K562 (cell line): ENCODE results near the gene FUCA1. TPM values are rescaled to one million over a fixed set of nuclear protein-coding genes. Genes with fewer than 3 reads are reported as not detected.

Experiments used
- ATAC-seq: fragments of 200-7000 bp; cut with Tn5 transposase; 3 replicates; pipeline ENCODE4 v1.9.1; 2020; ENCODE audit warnings: moderate library complexity
- BruUV-seq: library from RNA; stranded (reverse); fragments of 400-500 nt; replicated peaks from 2 replicates; lab custom pipeline; 2021; lab: Mats Ljungman, UMichigan
- CTCF ChIA-PET: fragments of 300-600 bp; formaldehyde crosslinking; extraction: SDS; loops from one replicate; lab custom pipeline; 2021; ENCODE audit warnings: low intra/inter-chr PET ratio; lab: Yijun Ruan, JAX
- POLR2A ChIA-PET: fragments of 300-600, 350-650 bp; sonication (Branson Sonifier 250); formaldehyde crosslinking; extraction: SDS; loops from one replicate; lab custom pipeline; 2021; ENCODE audit warnings: antibody characterized with exemption, inconsistent platforms; lab: Yijun Ruan, JAX
- DNase-seq, 4 experiments: peaks; one replicate each; pipeline versions ENCODE4 v3.0.0 to v3.0.0-alpha.2; 2011 to 2018; ENCODE audit warnings: low spot score in 3 of 4, mixed read lengths in 3 of 4; ENCODE audit errors: extremely low read depth in 1 of 4
- FAIRE-seq: peaks from 2 replicates; lab custom pipeline; 2011; peaks lifted over from hg19 to GRCh38; lab: Jason Lieb, UNC
- H2AFZ ChIP-seq: 2 replicates; pipeline ENCODE4 v1.6.0; 2011; ENCODE audit warnings: low read depth, low read length, control low read depth, inconsistent platforms
- H3K27ac ChIP-seq: fragments of 200-600 bp; 3 replicates; pipeline ENCODE4 v1.8.0; 2011; ENCODE audit warnings: low read depth, mild to moderate bottlenecking, control low read depth, inconsistent platforms, low read length, moderate library complexity, mixed read lengths; ENCODE audit errors: extremely low read depth
- H3K27me3 ChIP-seq, 2 experiments: fragments of 300-600 bp in 1 of 2; 2 replicates in 1 of 2; 3 replicates in 1 of 2; pipeline versions ENCODE4 v1.6.0 to v1.8.0; 2011; ENCODE audit warnings: inconsistent platforms in 2 of 2, low read length in 2 of 2, mild to moderate bottlenecking in 1 of 2, mixed read lengths in 1 of 2, moderate library complexity in 1 of 2; ENCODE audit not compliant: control insufficient read depth in 2 of 2, insufficient read depth in 2 of 2
- H3K36me3 ChIP-seq: fragments of 300-600 bp; 3 replicates; pipeline ENCODE4 v1.8.0; 2011; ENCODE audit warnings: mild to moderate bottlenecking, low read length, inconsistent platforms; ENCODE audit not compliant: control insufficient read depth, insufficient read depth
- H3K4me1 ChIP-seq, 2 experiments: fragments of 200-600 bp in 1 of 2; replicated peaks in 1 of 2; 2 replicates in 1 of 2; 3 replicates in 1 of 2; pipeline versions ENCODE4 v1.5.1 to v1.8.0; 2011; ENCODE audit warnings: inconsistent platforms in 2 of 2, low read length in 2 of 2, mild to moderate bottlenecking in 1 of 2, mixed read lengths in 1 of 2, moderate library complexity in 1 of 2; ENCODE audit not compliant: control insufficient read depth in 2 of 2, insufficient read depth in 2 of 2
- H3K4me2 ChIP-seq: 2 replicates; pipeline ENCODE4 v1.6.1; 2011; ENCODE audit warnings: low read length, control low read depth, inconsistent platforms, mixed read lengths; ENCODE audit not compliant: insufficient read depth
- H3K4me3 ChIP-seq: fragments of 200-600 bp; sonication (generic), shearing (Covaris generic); 2 replicates; pipeline ENCODE4 v1.5.1; 2016; ENCODE audit warnings: control low read depth, inconsistent platforms
- H3K79me2 ChIP-seq: fragments of 200-600 bp; 3 replicates; pipeline ENCODE4 v1.8.0; 2011; ENCODE audit warnings: low read length, inconsistent platforms; ENCODE audit not compliant: control insufficient read depth, insufficient read depth
- H3K9ac ChIP-seq, 2 experiments: 2 replicates each; pipeline versions ENCODE4 v1.6.0 to v1.6.1; 2011; ENCODE audit warnings: low read depth in 2 of 2, low read length in 2 of 2, control low read depth in 1 of 2, inconsistent platforms in 1 of 2, mild to moderate bottlenecking in 1 of 2, mixed read lengths in 1 of 2; ENCODE audit not compliant: insufficient read depth in 1 of 2
- H3K9me1 ChIP-seq: one replicate; pipeline ENCODE4 v1.6.0; 2011; ENCODE audit warnings: inconsistent platforms, mild to moderate bottlenecking, low read length, moderate library complexity; ENCODE audit not compliant: control insufficient read depth, insufficient read depth
- H3K9me3 ChIP-seq: replicated peaks from 2 replicates; pipeline ENCODE4 v1.5.1; 2011; ENCODE audit warnings: low read depth, low read length, inconsistent platforms; ENCODE audit not compliant: control insufficient read depth, insufficient read depth
- H4K20me1 ChIP-seq: replicated peaks from 2 replicates; pipeline ENCODE4 v1.6.1; 2011; ENCODE audit warnings: low read length, inconsistent platforms, mixed read lengths; ENCODE audit not compliant: control insufficient read depth, insufficient read depth
- ATF2 ChIP-seq: sonication (generic); formaldehyde crosslinking; IDR thresholded peaks from 2 replicates; pipeline ENCODE4 v1.8.1; 2022; ENCODE audit warnings: missing genetic modification reagents
- BHLHE40 ChIP-seq: IDR thresholded peaks from 2 replicates; pipeline ENCODE4 v1.6.1; 2011; ENCODE audit warnings: low read length, improper control_type of control experiment
- C11orf30 ChIP-seq: fragments of 450-650 bp; IDR thresholded peaks from 2 replicates; pipeline ENCODE4 v1.6.1; 2016; ENCODE audit warnings: low read depth, mild to moderate bottlenecking
- KAT7 ChIP-seq: sonication (generic); formaldehyde crosslinking; IDR thresholded peaks from 2 replicates; pipeline ENCODE4 v1.8.0; 2022; ENCODE audit warnings: missing genetic modification reagents, mild to moderate bottlenecking, borderline replicate concordance
- ZBTB5 ChIP-seq: fragments of 450-650 bp; IDR thresholded peaks from 2 replicates; pipeline ENCODE4 v1.6.1; 2017; ENCODE audit warnings: antibody characterized with exemption
- ZNF124 ChIP-seq: sonication (generic); formaldehyde crosslinking; IDR thresholded peaks from 2 replicates; pipeline ENCODE4 v1.8.1; 2022; ENCODE audit warnings: missing genetic modification reagents
- ZNF217 ChIP-seq: sonication (generic); formaldehyde crosslinking; IDR thresholded peaks from 2 replicates; pipeline ENCODE4 v1.8.0; 2022; ENCODE audit warnings: mild to moderate bottlenecking, missing genetic modification reagents
- ZNF316 ChIP-seq: fragments of 450-650 bp; IDR thresholded peaks from 2 replicates; pipeline ENCODE4 v1.6.1; 2016
- WGBS: fragments of 100-300 bp; shearing (Covaris generic); methylation state at CpG from one replicate; pipeline ENCODE4 v1.1.6; 2016; ENCODE audit warnings: low coverage, mixed read lengths; ENCODE audit not compliant: insufficient coverage; ENCODE audit errors: missing lambda C conversion rate; 5-methylcytosine and 5-hydroxymethylcytosine counted together
- in situ Hi-C: fragments of 300-500 bp; cut with MboI; formaldehyde crosslinking; loops from 4 replicates; pipeline ENCODE4 v1.15.0; 2018; ENCODE audit warnings: inconsistent platforms, mixed read lengths
- intact Hi-C: fragments of 100-400 bp; cut with micrococcal nuclease; formaldehyde crosslinking; loops from 2 replicates; pipeline ENCODE4 v1.14.2; 2022
- polyA plus RNA-seq, 8 experiments: library from polyadenylated mRNA; depleted of rRNA in 4 of 8; stranded (reverse) in 5 of 8; unstranded in 3 of 8; fragments of >200 nt; fragmentation: Nextera tagmentation in 2 of 8; fragmentation: Illumina TruSeq in 1 of 8; extraction: Ambion mirVana in 2 of 8; extraction: Trizol in 1 of 8; gene quantifications; 2 replicates each; pipeline versions ENCODE4 v1.2.1 to v1.2.3, GENCODE V29; 2011 to 2014; ENCODE audit warnings: inconsistent platforms in 1 of 8, missing spikeins in 1 of 8
- total RNA-seq, 7 experiments: library from RNA; depleted of rRNA in 6 of 7; stranded (reverse); fragments of >200 nt in 6 of 7; fragmentation: Illumina TruSeq in 2 of 7; extraction: Trizol in 2 of 7; gene quantifications; 2 replicates each; pipeline versions ENCODE4 v1.2.1 to v1.2.3, GENCODE V29; 2011 to 2021; ENCODE audit warnings: low replicate concordance in 1 of 7

The FUCA1 gene
- total and polyA plus RNA-seq, 9 of the 15 experiments (the other 6 are each of a cell fraction or from before 2014, with no cell fraction given), result 7.0 to 20.5 (median 13.5) TPM

- TF ChIP-seq ZBTB5, result no peak
Measured at GRCh38 chr1:23895993-23896392, 27.9 kb upstream of the FUCA1 start (continued).

- intact Hi-C loops, result no loop called here
- peaks cover 4 to 17% of the 10 kb centered on the region in 2 experiments for H3K27me3 ChIP-seq
- BruUV-seq, result no TSS peak
- 48% methylated on average over 5 of the region's 5 CpGs for WGBS
- DNase-seq (no peak), FAIRE-seq (no peak), ATAC-seq (no peak)
- no peaks in the 10 kb centered on the region for H3K9me3 ChIP-seq
- no peak overlapping the region for H3K4me3 ChIP-seq
- no peak overlapping the region for H3K9ac ChIP-seq
- no peaks in the 10 kb centered on the region for H4K20me1 ChIP-seq
- no peak overlapping the region for H3K4me2 ChIP-seq
- CTCF ChIA-PET, result interaction anchor here (0.6 kb wide), 1 partner anchor 90 kb away, joined by 3 read pairs; no protein-coding TSS in a partner anchor
- no peak overlapping the region for H3K27ac ChIP-seq
- TF ChIP-seq C11orf30, result peak; percentile 14; the same call in 1 of the 2 replicates
- peak; percentile 57 for TF ChIP-seq ZNF316
- TF ChIP-seq ZNF124 (CRISPR knock-in tag), result no peak
- no peak for TF ChIP-seq BHLHE40
- TF ChIP-seq ATF2, result no peak
- TF ChIP-seq KAT7, result no peak
- no peak for TF ChIP-seq ZNF217
- in situ Hi-C loops, result no loop called here
- H3K36me3 ChIP-seq, result no peaks in the 10 kb centered on the region
- no peaks in the 10 kb centered on the region for H3K79me2 ChIP-seq
- H3K9me1 ChIP-seq, result no peaks in the 10 kb centered on the region
- POLR2A ChIA-PET, result interaction anchor here (0.7 to 1.4 kb wide), 2 partner anchors 10 to 58 kb away, joined by 3 to 5 read pairs; no protein-coding TSS in a partner anchor
- H2AFZ ChIP-seq, result no peak overlapping the region
- H3K4me1 ChIP-seq, result peaks cover 3 to 5% of the 10 kb centered on the region in 2 experiments; a peak in 3 of 5 replicates
Measured at GRCh38 chr1:23895082-23895481, 27.0 kb upstream of the FUCA1 start.
